SK-N-SH treated with all-trans-retinoic acid at 6 μM for 48 hours (cell line): ENCODE measurements around the gene TMEM181.

Experiments used
- ATAC-seq: fragments of 200-7000 bp; cut with Tn5 transposase; 3 replicates; pipeline ENCODE4 v1.9.1; 2020; ENCODE audit warnings: mild to moderate bottlenecking, moderate library complexity
- POU6F1 ChIP-seq: fragments of 250-450 bp; sonication (Bioruptor Pico); IDR thresholded peaks from 2 replicates; pipeline ENCODE4 v1.8.0; 2021; ENCODE audit warnings: low read depth, mild to moderate bottlenecking, moderate library complexity, borderline replicate concordance
- RARB ChIP-seq: fragments of 250-450 bp; sonication (Bioruptor Pico); IDR thresholded peaks from 2 replicates; pipeline ENCODE4 v1.8.0; 2021; ENCODE audit warnings: mild to moderate bottlenecking, moderate library complexity
- TSHZ2 ChIP-seq: fragments of 250-450 bp; sonication (Bioruptor Pico); IDR thresholded peaks from 2 replicates; pipeline ENCODE4 v1.5.0; 2020; ENCODE audit warnings: mild to moderate bottlenecking, moderate library complexity
- ZNF8 ChIP-seq: fragments of 450-650 bp; formaldehyde crosslinking; IDR thresholded peaks from 2 replicates; pipeline ENCODE4 v1.5.0; 2020; ENCODE audit warnings: mild to moderate bottlenecking, moderate library complexity

The TMEM181 gene

GRCh38 chr6:158684745-158685324 lies 124.9 kb downstream of the TMEM181 start:
- TF ChIP-seq TSHZ2 (CRISPR knock-in tag) (no peak), RARB (CRISPR knock-in tag) (no peak), ZNF8 (CRISPR knock-in tag) (no peak), POU6F1 (CRISPR knock-in tag) (no peak)
- TF ChIP-seq, all 23 proteins: peak for 0
- ATAC-seq, result no peak
